Esophagus squamous epithelium (tissue), 5 donors: Measurements from ENCODE around the gene NFIB. TPM values are rescaled to one million over a fixed set of nuclear protein-coding genes. Genes with fewer than 3 reads are reported as not detected.

Experiments used
- DNase-seq: peaks from one replicate; lab custom pipeline; 2025; lab: John Stamatoyannopoulos, UW
- H3K27ac ChIP-seq, 4 donors: fragments of 200-600 bp; sonication (generic); one replicate each; pipeline ENCODE4 v1.5.1; 2016 to 2019; ENCODE audit warnings: mild to moderate bottlenecking in 1 of 4
- H3K27me3 ChIP-seq, 4 donors: fragments of 200-600 bp; sonication (generic); 1 replicate in 3 of 4; 2 replicates in 1 of 4; pipeline versions ENCODE4 v1.5.1 to v1.6.0; 2017 to 2021; ENCODE audit warnings: antibody characterized with exemption in 1 of 4
- H3K36me3 ChIP-seq, 3 donors: fragments of 200-600 bp; sonication (generic); one replicate each; pipeline ENCODE4 v1.5.1; 2016 to 2019
- H3K4me1 ChIP-seq, 3 donors: fragments of 200-600 bp; sonication (generic); one replicate each; pipeline ENCODE4 v1.5.1; 2017 to 2019
- H3K4me3 ChIP-seq, 4 donors: fragments of 200-600 bp; sonication (generic); 1 replicate in 3 of 4; 2 replicates in 1 of 4; pipeline ENCODE4 v1.5.1; 2016 to 2019; ENCODE audit warnings: mild to moderate bottlenecking in 2 of 4, moderate library complexity in 1 of 4
- H3K9me3 ChIP-seq, 3 donors: fragments of 200-600 bp; sonication (generic); one replicate each; pipeline ENCODE4 v1.5.1; 2016 to 2019
- CTCF ChIP-seq, 6 experiments: fragments of 450-650 bp in 4 of 6; fragments of 200-600 bp in 2 of 6; sonication (generic) in 2 of 6; IDR thresholded peaks; one replicate each; pipeline ENCODE4 v1.5.1; 2016 to 2019; ENCODE audit warnings: antibody characterized with exemption in 6 of 6, mild to moderate bottlenecking in 4 of 6, moderate library complexity in 4 of 6
- POLR2A ChIP-seq, 4 donors: fragments of 450-650 bp; IDR thresholded peaks; one replicate each; pipeline ENCODE4 v1.6.1; 2017; ENCODE audit warnings: antibody characterized with exemption in 4 of 4, mild to moderate bottlenecking in 4 of 4, moderate library complexity in 3 of 4
- WGBS, 2 donors: methylation state at CpG; one replicate each; pipeline ENCODE4 v1.1.5; 2018; 5-methylcytosine and 5-hydroxymethylcytosine counted together
- intact Hi-C: fragments of 100-400 bp; cut with DNase I; formaldehyde crosslinking; loops from one replicate; pipeline ENCODE4 v1.15.0; 2022
- total RNA-seq, 4 donors: library from RNA; depleted of rRNA; stranded (reverse); fragments of >200 nt; gene quantifications; one replicate each; pipeline ENCODE4 v1.1.0, GENCODE V29; 2016
- donor health status: DM: yes; HTN: yes; CAD: no.

Gene NFIB
- total RNA-seq, 4 donors from 2014 or later: 16.8 to 38.1 (median 23.0) TPM

GRCh38 chr9:14170973-14171596, 142.9 kb downstream of the NFIB start:
- 32 to 56% methylated on average over 5 of the region's 5 CpGs for WGBS, 2 donors
- intact Hi-C loops: no loop called here
- Histone ChIP-seq H3K36me3 (no peaks in the 10 kb centered on the region), H3K27me3 (no peaks in the 10 kb centered on the region), H3K9me3 (no peaks in the 10 kb centered on the region), H3K4me3 (no peak overlapping the region), H3K27ac (no peak overlapping the region), H3K4me1 (peaks cover 0 to 12% (median 0%) of the 10 kb centered on the region in 3 donors)
- DNase-seq: no peak
- TF ChIP-seq POLR2A (IDR thresholded peaks at IDR 0.05): no peak
- TF ChIP-seq CTCF (IDR thresholded peaks at IDR 0.05): no peak

GRCh38 chr9:14170392-14170931, 143.5 kb downstream of the NFIB start:
- no peak for TF ChIP-seq POLR2A (IDR thresholded peaks at IDR 0.05)
- TF ChIP-seq CTCF (IDR thresholded peaks at IDR 0.05): no peak
- DNase-seq: no peak
- Histone ChIP-seq H3K9me3 (no peaks in the 10 kb centered on the region), H3K4me3 (no peak overlapping the region), H3K4me1 (peaks cover 0 to 12% (median 0%) of the 10 kb centered on the region in 3 donors), H3K27ac (no peak overlapping the region), H3K36me3 (no peaks in the 10 kb centered on the region), H3K27me3 (no peaks in the 10 kb centered on the region)
- intact Hi-C loops: no loop called here
- 33 to 36% methylated on average over 2 of the region's 2 CpGs for WGBS, 2 donors

- no peaks in the 10 kb centered on the region for H3K9me3 ChIP-seq
- H3K4me1 ChIP-seq: peaks cover 0 to 19% (median 0%) of the 10 kb centered on the region in 3 donors
- intact Hi-C loops: no loop called here
- 84 to 91% methylated on average over 5 of the region's 5 CpGs for WGBS, 2 donors
- TF ChIP-seq CTCF (IDR thresholded peaks at IDR 0.05): no peak
- no peak for TF ChIP-seq POLR2A (IDR thresholded peaks at IDR 0.05)
- no peak overlapping the region for H3K4me3 ChIP-seq
- no peak for DNase-seq
- H3K27me3 ChIP-seq: no peaks in the 10 kb centered on the region
- no peaks in the 10 kb centered on the region for H3K36me3 ChIP-seq
- H3K27ac ChIP-seq: no peak overlapping the region
These were observed 145.6 kb downstream of the NFIB start for GRCh38 chr9:14168381-14168780.

GRCh38 chr9:14165376-14166035, 148.4 kb downstream of the NFIB start:
- no peak overlapping the region for H3K27ac ChIP-seq

More at GRCh38 chr9:14165376-14166035, 148.4 kb downstream of the NFIB start:
- WGBS, 2 donors: 79 to 88% methylated on average over 4 of the region's 4 CpGs
- DNase-seq: no peak
- TF ChIP-seq POLR2A (IDR thresholded peaks at IDR 0.05) (no peak), CTCF (IDR thresholded peaks at IDR 0.05) (no peak)
- intact Hi-C loops: no loop called here
- Histone ChIP-seq H3K4me1 (peaks cover 0 to 10% (median 0%) of the 10 kb centered on the region in 3 donors), H3K9me3 (no peaks in the 10 kb centered on the region), H3K36me3 (no peaks in the 10 kb centered on the region), H3K4me3 (no peak overlapping the region), H3K27me3 (no peaks in the 10 kb centered on the region)
